Urinary bladder (tissue), 4 donors: ENCODE data around the gene CD8B2. TPM values are rescaled to one million over a fixed set of nuclear protein-coding genes. Genes with fewer than 3 reads are reported as not detected.
"Not testable (repeated sequence)": the region's sequence is repeated elsewhere in the genome, so short reads cannot be mapped to it uniquely, and the experiment has no call there.

Source experiments
- DNase-seq: peaks from one replicate; pipeline ENCODE4 v3.0.0-alpha.2; 2015; ENCODE audit errors: extremely low spot score
- H3K27ac ChIP-seq: one replicate; pipeline ENCODE4 v1.5.1; 2013; ENCODE audit warnings: low read depth, mild to moderate bottlenecking, moderate library complexity
- H3K36me3 ChIP-seq: one replicate; pipeline ENCODE4 v1.6.1; 2013; ENCODE audit warnings: mild to moderate bottlenecking, moderate library complexity; ENCODE audit not compliant: insufficient read depth
- H3K4me1 ChIP-seq: one replicate; pipeline ENCODE4 v1.6.1; 2013; ENCODE audit warnings: mild to moderate bottlenecking, moderate library complexity; ENCODE audit not compliant: insufficient read depth
- H3K4me3 ChIP-seq: one replicate; pipeline ENCODE4 v1.5.1; 2013; ENCODE audit warnings: low read depth, low read length
- WGBS: extraction: QIAGEN DNeasy Blood & Tissue Kit; methylation state at CpG from one replicate; pipeline ENCODE4 v1.1.7; 2013; 5-methylcytosine and 5-hydroxymethylcytosine counted together
- polyA plus RNA-seq: library from polyadenylated mRNA; stranded (reverse); fragments of 200-250 nt; gene quantifications from one replicate; pipeline ENCODE4 v1.2.3, GENCODE V29; 2013
- total RNA-seq: library from RNA; depleted of rRNA; stranded (reverse); fragments of >200 nt; gene quantifications from one replicate; pipeline ENCODE4 v1.2.3, GENCODE V29; 2014
- donor health status: healthy with polysubstance abuse.
- donor health status: healthy.

The CD8B2 gene
- total and polyA plus RNA-seq, 2 donors: 0.37 to 1.8 TPM

DNA sequence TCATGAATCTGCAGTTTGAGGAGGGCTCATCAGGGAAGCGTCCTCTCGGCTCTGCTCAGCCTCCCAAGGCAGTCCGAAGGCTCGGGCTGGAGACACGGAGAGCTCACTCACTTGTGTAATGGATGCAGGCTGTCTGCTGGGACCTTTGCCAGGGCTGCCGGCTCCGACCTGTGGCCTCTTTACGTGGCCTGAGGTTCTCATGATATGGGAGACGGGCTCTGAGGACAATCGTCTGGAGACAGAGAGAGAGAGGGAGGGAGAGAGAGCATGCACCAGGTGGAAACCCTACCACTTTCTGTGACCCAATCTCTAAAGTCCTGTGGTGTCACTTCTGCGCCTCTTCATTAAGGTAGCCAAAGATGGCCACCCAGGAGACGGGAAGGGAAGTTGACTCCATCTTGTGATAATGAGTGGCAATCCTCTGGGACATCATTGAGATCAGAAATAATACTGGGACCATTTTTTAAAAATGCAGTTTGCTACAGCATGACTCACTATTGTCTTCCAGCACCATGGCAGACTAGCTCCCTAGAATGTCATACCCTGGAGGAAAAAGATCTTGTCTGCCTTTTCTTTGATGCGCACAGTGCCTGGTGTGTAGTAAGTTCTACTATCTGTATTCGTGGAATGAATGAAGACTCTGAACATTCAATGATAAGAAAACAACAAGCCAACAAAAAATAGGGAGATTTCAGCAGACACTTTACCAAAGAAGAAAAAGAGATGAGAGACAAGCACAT, 60.2 kb downstream of the CD8B2 start:
- no peak for DNase-seq
- H3K4me3 ChIP-seq: no peak overlapping the region
- H3K36me3 ChIP-seq: no peaks in the 10 kb centered on the region
- no peak overlapping the region for H3K27ac ChIP-seq
- no peaks in the 10 kb centered on the region for H3K4me1 ChIP-seq
- 34% methylated on average over 14 of the region's 14 CpGs for WGBS

DNA sequence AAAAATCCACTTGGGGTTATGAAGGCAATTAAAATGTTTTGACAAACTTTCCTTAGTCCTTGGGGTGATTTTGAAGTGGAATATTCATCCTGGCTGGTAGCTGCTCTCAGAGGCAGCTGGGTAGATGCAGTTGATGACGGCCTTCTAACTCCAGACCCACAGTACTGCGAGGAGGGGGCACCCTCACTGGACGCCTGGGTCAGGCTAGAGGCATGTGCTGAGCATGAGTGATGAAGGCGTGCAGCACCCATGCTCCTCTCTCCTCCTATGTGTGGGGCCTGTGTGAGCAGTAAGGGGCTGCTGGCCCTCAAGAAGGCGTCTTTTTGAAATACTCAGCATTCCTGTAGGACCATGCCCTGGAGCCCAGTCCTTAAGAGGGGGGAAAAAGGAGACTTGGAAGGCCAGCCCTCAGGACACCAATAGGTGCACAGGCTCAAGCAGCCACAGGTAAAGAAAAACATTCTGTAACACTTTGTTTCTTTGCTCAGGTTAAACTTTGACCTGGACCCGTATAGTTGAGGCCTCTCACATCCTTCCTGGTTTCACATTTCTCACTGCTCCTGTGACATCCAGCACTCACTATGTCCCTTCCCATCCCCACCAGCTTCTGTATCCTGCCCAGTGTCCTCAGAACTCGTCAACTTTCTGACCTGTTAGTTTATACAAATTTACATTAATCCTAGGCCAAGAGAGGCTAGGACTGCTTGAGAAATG, 64.4 kb downstream of the CD8B2 start:
- no peak overlapping the region for H3K27ac ChIP-seq
- no peaks in the 10 kb centered on the region for H3K4me1 ChIP-seq
- no peak for DNase-seq
- no peak overlapping the region for H3K4me3 ChIP-seq
- no peaks in the 10 kb centered on the region for H3K36me3 ChIP-seq
- WGBS: 73% methylated on average over 7 of the region's 7 CpGs

DNA sequence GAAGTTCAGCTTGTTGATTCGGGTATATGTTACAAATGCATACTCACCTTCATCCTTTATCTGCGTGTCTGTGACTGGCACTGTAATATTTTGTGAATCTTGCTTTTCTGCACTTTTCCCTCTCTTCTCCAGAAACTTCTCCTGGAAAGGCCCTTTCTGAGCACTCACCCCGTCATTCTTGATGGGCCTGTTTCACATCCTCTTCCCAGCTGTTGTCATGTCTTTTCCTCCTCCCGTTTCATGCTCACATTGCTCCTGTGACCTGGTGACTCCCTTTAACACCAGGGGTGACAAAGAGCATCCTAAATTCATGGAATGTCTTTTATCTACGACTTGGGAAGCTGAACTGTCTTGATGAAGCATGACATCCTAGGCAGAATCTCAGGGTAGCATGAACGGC, 65.8 kb downstream of the CD8B2 start:
- H3K36me3 ChIP-seq: no peaks in the 10 kb centered on the region
- H3K27ac ChIP-seq: no peak overlapping the region
- no peak overlapping the region for H3K4me3 ChIP-seq
- WGBS: 68% methylated on average over 6 of the region's 6 CpGs
- no peaks in the 10 kb centered on the region for H3K4me1 ChIP-seq
- no peak for DNase-seq

DNA sequence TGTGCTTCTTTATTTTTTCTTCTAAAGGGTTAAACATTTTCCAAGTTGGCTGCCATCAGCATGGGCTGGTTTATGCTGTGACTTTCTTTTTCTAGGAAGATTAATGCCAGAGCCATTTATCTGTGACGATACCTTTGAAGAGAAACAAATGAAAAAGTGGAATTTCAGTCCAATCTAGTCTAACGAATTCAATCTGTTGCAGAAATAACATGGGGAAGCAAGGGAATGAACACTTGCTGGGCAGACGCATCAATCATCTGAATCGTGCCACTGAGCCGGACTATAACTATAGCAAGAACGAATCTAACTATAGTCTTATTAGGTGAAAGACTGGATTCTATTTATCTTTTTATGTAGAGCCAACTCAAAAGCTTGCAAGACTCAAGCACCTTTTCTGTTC, 66.2 kb downstream of the CD8B2 start:
- no peak for DNase-seq
- WGBS: 68% methylated on average over 6 of the region's 6 CpGs
- Histone ChIP-seq H3K36me3 (no peaks in the 10 kb centered on the region), H3K27ac (no peak overlapping the region), H3K4me3 (no peak overlapping the region), H3K4me1 (no peaks in the 10 kb centered on the region)

DNA sequence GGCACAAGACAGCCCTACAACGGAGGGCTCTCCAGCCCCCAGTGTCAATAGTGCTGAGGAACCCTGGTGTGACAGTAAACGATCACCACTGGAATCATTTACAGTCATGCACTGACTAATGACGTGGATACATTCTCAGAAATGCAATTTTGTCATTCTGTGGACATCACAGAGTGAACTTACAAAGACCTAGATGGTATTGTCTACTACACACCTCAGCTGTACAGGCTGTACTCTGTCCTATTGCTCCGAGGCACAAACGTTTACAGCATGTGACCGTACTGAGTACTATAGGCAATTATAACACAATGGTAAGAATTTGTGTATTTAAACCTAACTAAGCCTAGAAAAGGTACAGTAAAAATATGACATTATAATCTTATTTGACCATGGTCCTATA, 67.2 kb downstream of the CD8B2 start:
- Histone ChIP-seq H3K36me3 (no peaks in the 10 kb centered on the region), H3K27ac (no peak overlapping the region), H3K4me3 (no peak overlapping the region), H3K4me1 (no peaks in the 10 kb centered on the region)
- DNase-seq: no peak
- 92% methylated on average over 6 of the region's 6 CpGs for WGBS

DNA sequence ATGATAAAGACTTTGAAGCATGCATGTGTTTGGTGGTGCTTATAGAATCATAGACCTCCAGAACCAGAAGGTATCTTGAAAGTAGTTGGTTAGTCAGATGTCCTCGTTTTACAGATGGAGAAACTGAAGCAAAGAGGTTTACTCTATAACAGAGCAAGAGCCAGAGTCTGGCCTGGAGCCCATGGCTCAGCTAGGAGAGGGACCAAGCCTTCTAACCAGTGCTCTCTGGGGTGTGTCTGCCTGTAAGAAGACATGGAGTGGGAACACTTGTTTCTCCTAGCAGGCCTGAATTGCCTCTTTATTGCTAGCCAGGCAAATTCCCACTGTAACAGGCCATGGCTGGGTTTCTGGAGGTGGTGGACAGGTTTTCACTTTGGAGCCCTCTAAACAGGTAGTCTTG, 67.9 kb downstream of the CD8B2 start:
- WGBS: 0% methylated on average over 1 of the region's 1 CpG

DNA sequence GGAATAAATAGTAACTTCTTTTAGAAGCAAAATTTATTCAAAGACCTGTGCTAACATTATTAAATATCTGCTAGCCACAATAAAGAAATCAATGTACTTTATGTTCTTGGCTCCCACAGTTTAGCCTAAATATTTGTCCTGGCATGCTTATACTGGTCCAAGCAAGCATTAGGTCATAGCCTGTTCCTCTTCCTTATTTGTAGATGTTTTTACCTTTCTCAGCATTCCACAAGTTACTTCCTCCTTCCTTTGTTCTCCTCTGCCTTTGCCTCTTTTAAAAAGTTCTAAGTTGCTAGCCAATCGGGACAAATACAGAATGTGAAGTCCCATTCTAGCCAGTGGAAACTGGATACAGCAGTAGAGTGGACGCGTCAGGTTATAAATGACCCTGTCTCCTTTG, 72.6 kb downstream of the CD8B2 start:
- not testable (repeated sequence) for H3K27ac ChIP-seq, DNase-seq, H3K4me3 ChIP-seq, H3K4me1 ChIP-seq, H3K36me3 ChIP-seq
- WGBS: 88% methylated on average over 3 of the region's 3 CpGs

More for the DNA sequence above, 67.9 kb downstream of the CD8B2 start:
- H3K4me1 ChIP-seq: no peaks in the 10 kb centered on the region
- DNase-seq: no peak
- no peaks in the 10 kb centered on the region for H3K36me3 ChIP-seq
- H3K27ac ChIP-seq: no peak overlapping the region
- H3K4me3 ChIP-seq: no peak overlapping the region

DNA sequence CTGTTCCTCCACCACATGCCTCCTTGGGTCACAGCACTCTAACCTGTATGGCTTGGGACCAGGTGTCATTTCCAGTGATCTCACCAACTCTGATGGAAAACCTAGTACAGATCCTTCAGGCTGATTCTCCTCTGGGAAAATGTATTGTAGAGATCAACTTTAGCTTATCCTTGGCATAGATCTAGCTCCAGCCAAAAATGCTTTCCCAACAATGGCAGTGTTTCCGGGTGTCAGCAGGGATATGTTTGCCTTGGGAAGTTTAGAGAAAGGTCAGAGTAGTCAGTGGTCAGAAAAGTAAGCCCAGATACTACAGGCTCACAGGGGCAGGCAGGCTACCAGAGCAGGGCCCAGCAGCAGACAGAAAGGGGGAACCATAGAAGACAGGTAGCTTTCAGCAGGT, 73.6 kb downstream of the CD8B2 start:
- H3K27ac ChIP-seq: no peak overlapping the region
- WGBS: 62% methylated on average over 1 of the region's 1 CpG
- H3K4me3 ChIP-seq: no peak overlapping the region
- no peak for DNase-seq
- peaks cover 2% of the 10 kb centered on the region for H3K4me1 ChIP-seq
- H3K36me3 ChIP-seq: no peaks in the 10 kb centered on the region

DNA sequence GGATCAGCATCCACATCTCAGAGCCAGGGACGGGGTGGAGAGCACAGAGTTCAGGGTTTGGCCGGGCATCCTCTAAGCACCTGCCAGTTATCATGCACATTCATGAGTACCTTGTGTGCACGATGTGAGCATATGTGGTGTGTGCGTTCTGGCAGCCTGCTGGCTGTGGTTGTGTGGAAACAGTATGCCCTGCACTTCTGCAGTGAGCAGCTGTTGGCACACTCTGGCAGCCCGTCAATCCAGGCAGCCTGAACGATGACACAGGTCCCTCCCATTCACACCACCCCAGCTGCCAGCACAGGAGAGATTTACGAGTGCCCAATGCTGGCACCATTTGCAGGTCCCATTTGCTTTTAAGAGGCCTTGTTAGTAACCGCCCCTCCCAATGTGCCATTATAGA, 74.2 kb downstream of the CD8B2 start:
- WGBS: 77% methylated on average over 8 of the region's 8 CpGs
- Histone ChIP-seq H3K4me1 (peaks cover 2% of the 10 kb centered on the region), H3K27ac (no peak overlapping the region)

DNA sequence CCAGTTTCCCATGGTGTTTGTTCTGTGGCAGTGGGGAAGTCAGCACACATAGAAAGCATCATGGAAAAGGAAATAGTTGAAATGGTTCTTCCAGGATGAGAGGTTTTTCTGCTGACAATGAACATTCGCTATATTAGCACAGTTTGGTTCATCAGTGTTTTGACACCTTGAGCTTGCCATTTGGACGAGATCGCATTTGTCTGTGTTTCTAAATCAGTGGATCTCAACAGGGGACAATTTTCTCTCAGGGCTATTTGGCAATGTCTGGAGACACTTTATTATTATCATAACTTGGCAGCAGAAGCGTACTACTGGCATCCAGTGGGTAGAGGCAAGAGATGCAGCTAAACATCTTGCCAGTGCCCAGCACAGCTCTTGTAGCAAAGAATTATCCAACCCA, 74.6 kb downstream of the CD8B2 start:
- WGBS: 54% methylated on average over 4 of the region's 4 CpGs
- no peak for DNase-seq
- peaks cover 2% of the 10 kb centered on the region for H3K4me1 ChIP-seq
- H3K36me3 ChIP-seq: no peaks in the 10 kb centered on the region
- H3K4me3 ChIP-seq: no peak overlapping the region
- H3K27ac ChIP-seq: no peak overlapping the region

More for the DNA sequence above, 74.2 kb downstream of the CD8B2 start:
- DNase-seq: no peak
- Histone ChIP-seq H3K4me3 (no peak overlapping the region), H3K36me3 (no peaks in the 10 kb centered on the region)

DNA sequence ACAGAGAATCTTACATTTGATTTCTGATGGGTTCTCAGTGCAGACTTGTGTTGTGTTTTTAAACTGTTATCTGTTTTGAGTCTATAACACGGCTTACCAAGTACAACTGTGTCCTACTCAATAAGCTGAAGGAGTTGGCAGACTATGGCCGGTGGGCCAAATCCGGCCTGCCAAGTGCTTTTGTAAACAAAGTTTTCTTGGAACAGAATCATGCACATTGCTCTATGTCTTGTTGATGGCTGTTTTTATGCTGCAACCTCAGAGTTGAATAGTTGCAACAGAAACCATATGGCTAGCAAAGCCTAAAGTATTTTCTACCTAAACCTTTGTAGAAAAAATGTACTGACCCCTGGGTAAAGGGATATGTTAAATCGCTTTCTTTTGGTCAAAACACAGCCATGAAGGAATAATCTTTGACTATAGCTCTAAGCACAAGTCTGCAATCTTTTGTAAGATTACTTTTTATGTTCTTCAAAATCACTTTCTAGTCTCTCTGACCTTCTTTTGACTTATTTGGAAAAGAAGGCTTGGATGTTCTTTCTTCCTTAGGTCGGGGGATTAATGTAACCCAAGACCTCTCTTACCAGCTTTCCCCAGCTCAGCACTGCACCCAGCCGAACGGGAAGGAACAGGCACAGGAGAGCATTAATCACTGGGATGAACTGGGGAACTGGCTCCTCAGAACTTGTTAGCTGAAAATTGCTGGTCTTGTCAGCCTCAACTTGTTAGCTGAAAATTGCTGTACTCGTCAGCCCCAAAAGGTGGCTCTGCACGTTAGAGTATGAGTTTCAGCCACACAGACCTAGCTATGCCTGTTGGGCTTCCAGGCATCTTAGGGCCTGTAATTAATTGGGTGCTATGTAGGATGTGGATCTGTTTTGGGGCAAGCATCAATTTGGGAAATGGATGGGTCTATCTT, 75.4 kb downstream of the CD8B2 start:
- no peak overlapping the region for H3K27ac ChIP-seq
- no peaks in the 10 kb centered on the region for H3K36me3 ChIP-seq
- no peak for DNase-seq
- H3K4me3 ChIP-seq: no peak overlapping the region
- 20% methylated on average over 9 of the region's 9 CpGs for WGBS
- peaks cover 2% of the 10 kb centered on the region for H3K4me1 ChIP-seq

DNA sequence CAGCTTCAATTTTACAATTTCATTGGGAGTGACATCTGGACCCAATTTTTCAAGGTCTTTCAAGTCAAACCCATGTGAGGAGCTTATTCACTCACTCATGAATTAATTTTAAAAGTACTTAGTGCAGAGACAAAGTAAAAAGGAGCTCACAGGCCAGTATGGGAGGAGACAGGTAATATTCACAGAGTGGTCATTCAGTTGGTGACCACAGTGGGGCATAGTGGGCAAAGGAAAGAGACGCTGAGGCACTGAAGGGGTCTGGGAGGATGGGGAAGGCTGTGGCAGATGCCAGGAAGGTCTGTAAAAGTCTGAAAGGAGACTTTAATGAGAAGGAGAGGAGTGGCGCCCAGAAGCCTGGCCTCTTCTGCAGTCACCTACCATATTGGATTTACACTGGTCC, 76.0 kb downstream of the CD8B2 start:
- Histone ChIP-seq H3K4me1 (peaks cover 2% of the 10 kb centered on the region), H3K4me3 (no peak overlapping the region), H3K36me3 (no peaks in the 10 kb centered on the region), H3K27ac (no peak overlapping the region)
- 91% methylated on average over 2 of the region's 2 CpGs for WGBS
- no peak for DNase-seq

DNA sequence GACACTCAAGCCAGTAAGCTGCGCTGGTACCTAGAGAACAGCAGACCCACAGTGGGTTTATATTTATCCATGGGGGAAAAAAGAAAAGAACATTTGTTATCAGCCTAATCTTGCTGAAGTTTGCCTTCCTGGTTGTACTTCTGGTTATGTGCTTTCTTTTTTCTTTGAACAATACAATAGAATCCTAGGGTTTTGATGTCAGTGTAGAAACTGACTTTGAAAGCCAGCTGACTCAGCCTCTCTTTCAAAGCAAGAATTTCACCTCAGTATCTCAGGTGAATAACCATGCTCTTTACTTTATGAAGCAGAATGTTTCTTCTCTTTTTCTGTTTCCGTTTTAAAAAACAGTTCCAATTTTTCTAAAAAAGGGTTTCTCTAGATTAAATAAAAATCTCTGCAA, 78.4 kb downstream of the CD8B2 start:
- H3K4me3 ChIP-seq: no peak overlapping the region
- H3K27ac ChIP-seq: no peak overlapping the region
- H3K36me3 ChIP-seq: no peaks in the 10 kb centered on the region
- WGBS: 70% methylated on average over 2 of the region's 2 CpGs
- peaks cover 2% of the 10 kb centered on the region for H3K4me1 ChIP-seq
- DNase-seq: no peak
